ENCODE measurements around the gene SESN3. TPM values are rescaled to one million over a fixed set of nuclear protein-coding genes. Genes with fewer than 3 reads are reported as not detected.

Gene SESN3
- total RNA-seq, 2 experiments from 2014 or later: 19.4 to 19.5 TPM

GRCh38 chr11:95119361-95120060 is 111.5 kb downstream of the SESN3 start:
- peaks cover 6% of the 10 kb centered on the region for H3K9me3 Mint-ChIP-seq
- no peak overlapping the region for H3K27ac Mint-ChIP-seq
- intact Hi-C loops (cut with micrococcal nuclease): no loop called here
- ATAC-seq: peak; percentile 24
- H3K4me3 Mint-ChIP-seq: no peak overlapping the region
- ChIA-PET POLR2A (interaction anchor here (0.6 kb wide), 1 partner anchor 195 kb away, joined by 3 read pairs; no protein-coding TSS in a partner anchor), CTCF (no interaction called here)
- peaks cover 4% of the 10 kb centered on the region for H3K36me3 Mint-ChIP-seq (ENCODE audit: low read depth)
- no peak for DNase-seq
- peaks cover 7% of the 10 kb centered on the region for H3K4me1 Mint-ChIP-seq (ENCODE audit: low read depth)
- no peaks in the 10 kb centered on the region for H3K27me3 Mint-ChIP-seq
- no peak for TF ChIP-seq CTCF (IDR thresholded peaks at IDR 0.05)

- CTCF ChIA-PET: no interaction called here
- Mint-ChIP-seq H3K9me3 (peaks cover 6% of the 10 kb centered on the region), H3K27me3 (no peaks in the 10 kb centered on the region), H3K4me1 (ENCODE audit: low read depth) (peaks cover 7% of the 10 kb centered on the region), H3K4me3 (no peak overlapping the region), H3K36me3 (ENCODE audit: low read depth) (peaks cover 11% of the 10 kb centered on the region), H3K27ac (no peak overlapping the region)
- no peak for DNase-seq
- POLR2A ChIA-PET: no interaction called here
- intact Hi-C loops (cut with micrococcal nuclease): no loop called here
- no peak for TF ChIP-seq CTCF (IDR thresholded peaks at IDR 0.05)
- ATAC-seq: no peak
Measured at GRCh38 chr11:95115597-95115996, 115.4 kb downstream of the SESN3 start.

Other genes with a start within 250 kb of the SESN3 start
- gene KDM4E, start 205.9 kb downstream of the SESN3 start, total RNA-seq: not detected
- gene KDM4F, start 181.8 kb downstream of the SESN3 start, total RNA-seq: not detected
- gene SRSF8, start 164.3 kb downstream of the SESN3 start, total RNA-seq: 10 to 100 TPM; 23.0 to 24.7 TPM
- gene ENDOD1, start 141.4 kb downstream of the SESN3 start, total RNA-seq: 10 to 100 TPM; 13.0 to 14.1 TPM